Measurements from ENCODE around the gene CALN1. TPM values are rescaled to one million over a fixed set of nuclear protein-coding genes. Genes with fewer than 3 reads are reported as not detected.

Gene CALN1
- total RNA-seq, 1 donor from 2014 or later, result not detected

DNA sequence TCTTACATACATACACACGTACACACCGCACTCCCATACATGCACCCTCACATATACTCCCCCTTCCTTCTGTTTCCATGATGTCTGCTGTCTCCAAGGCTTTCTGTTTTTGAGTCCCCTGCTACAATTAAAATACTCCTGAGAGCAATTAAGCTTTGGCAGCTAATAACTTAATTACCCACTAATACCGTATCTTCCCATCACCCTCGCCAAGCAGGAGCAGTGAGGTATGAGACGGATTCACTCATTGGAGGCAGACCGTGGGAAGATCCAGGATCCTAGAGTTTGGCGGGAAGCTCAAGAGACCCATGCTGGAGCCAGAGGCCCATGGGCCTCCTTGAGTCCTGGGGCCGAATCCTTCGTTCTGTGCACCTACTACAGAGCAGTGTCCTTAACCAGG, 1.7 kb upstream of the CALN1 start:
- H3K36me3 Mint-ChIP-seq (ENCODE audit: low read depth, unreplicated experiment), result no peaks in the 10 kb centered on the region
- FAIRE-seq (no peak), DNase-seq (ENCODE audit: low read depth) (no peak)
- Histone ChIP-seq H3K27ac (ENCODE audit: low read depth, low read length) (no peak overlapping the region), H4K20me1 (ENCODE audit: insufficient read depth, low read length) (no peaks in the 10 kb centered on the region), H2AFZ (ENCODE audit: low read depth, low read length) (no peak overlapping the region), H3K79me2 (ENCODE audit: insufficient read depth, low read length) (no peaks in the 10 kb centered on the region), H3K4me3 (ENCODE audit: insufficient read depth, low read depth, low read length) (no peak overlapping the region), H3K27me3 (ENCODE audit: insufficient read depth, low read length) (no peaks in the 10 kb centered on the region), H3K4me1 (ENCODE audit: insufficient read depth, low read length) (no peaks in the 10 kb centered on the region), H3K36me3 (ENCODE audit: insufficient read depth, low read length) (no peaks in the 10 kb centered on the region), H3K9me3 (ENCODE audit: insufficient read depth, low read depth, low read length) (peaks cover 10% of the 10 kb centered on the region), H3K9ac (ENCODE audit: low read length) (no peak overlapping the region), H3K4me2 (ENCODE audit: low read length) (no peak overlapping the region)
- H3K27ac Mint-ChIP-seq (ENCODE audit: unreplicated experiment), result no peak overlapping the region
- no peaks in the 10 kb centered on the region for H3K27me3 Mint-ChIP-seq (ENCODE audit: low read depth, unreplicated experiment)
- H3K9me3 Mint-ChIP-seq (ENCODE audit: unreplicated experiment), result no peaks in the 10 kb centered on the region
- no peaks in the 10 kb centered on the region for H3K4me1 Mint-ChIP-seq (ENCODE audit: low read depth, unreplicated experiment)
- TF ChIP-seq EZH2 (IDR thresholded peaks at IDR 0.05; ENCODE audit: insufficient read depth, low read length), result no peak
- TF ChIP-seq, protein P1, sequence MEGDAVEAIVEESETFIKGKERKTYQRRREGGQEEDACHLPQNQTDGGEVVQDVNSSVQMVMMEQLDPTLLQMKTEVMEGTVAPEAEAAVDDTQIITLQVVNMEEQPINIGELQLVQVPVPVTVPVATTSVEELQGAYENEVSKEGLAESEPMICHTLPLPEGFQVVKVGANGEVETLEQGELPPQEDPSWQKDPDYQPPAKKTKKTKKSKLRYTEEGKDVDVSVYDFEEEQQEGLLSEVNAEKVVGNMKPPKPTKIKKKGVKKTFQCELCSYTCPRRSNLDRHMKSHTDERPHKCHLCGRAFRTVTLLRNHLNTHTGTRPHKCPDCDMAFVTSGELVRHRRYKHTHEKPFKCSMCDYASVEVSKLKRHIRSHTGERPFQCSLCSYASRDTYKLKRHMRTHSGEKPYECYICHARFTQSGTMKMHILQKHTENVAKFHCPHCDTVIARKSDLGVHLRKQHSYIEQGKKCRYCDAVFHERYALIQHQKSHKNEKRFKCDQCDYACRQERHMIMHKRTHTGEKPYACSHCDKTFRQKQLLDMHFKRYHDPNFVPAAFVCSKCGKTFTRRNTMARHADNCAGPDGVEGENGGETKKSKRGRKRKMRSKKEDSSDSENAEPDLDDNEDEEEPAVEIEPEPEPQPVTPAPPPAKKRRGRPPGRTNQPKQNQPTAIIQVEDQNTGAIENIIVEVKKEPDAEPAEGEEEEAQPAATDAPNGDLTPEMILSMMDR (IDR thresholded peaks at IDR 0.05; ENCODE audit: insufficient read depth, low read depth, low read length), result no peak
- H3K4me3 Mint-ChIP-seq (ENCODE audit: unreplicated experiment), result no peak overlapping the region

DNA sequence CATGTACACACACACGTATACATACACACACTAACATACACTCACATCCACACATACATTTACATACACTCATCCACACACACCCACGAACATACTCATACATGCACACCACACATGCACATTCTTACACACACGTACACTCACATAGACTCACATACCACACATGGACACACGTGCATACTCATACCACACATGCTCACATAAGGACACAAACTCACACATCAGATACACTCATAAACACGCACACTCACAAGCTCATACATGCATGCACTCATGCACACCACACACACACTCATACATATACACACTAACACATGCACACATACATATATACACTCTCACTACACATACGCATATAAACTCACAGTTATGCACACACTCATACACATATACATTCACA, 1.2 kb upstream of the CALN1 start:
- Histone ChIP-seq H3K4me3 (ENCODE audit: insufficient read depth, low read depth, low read length) (no peak overlapping the region), H3K9ac (ENCODE audit: low read length) (no peak overlapping the region), H2AFZ (ENCODE audit: low read depth, low read length) (no peak overlapping the region), H3K36me3 (ENCODE audit: insufficient read depth, low read length) (no peaks in the 10 kb centered on the region), H3K9me3 (ENCODE audit: insufficient read depth, low read depth, low read length) (peaks cover 10% of the 10 kb centered on the region), H3K27me3 (ENCODE audit: insufficient read depth, low read length) (no peaks in the 10 kb centered on the region), H3K4me2 (ENCODE audit: low read length) (no peak overlapping the region), H3K79me2 (ENCODE audit: insufficient read depth, low read length) (no peaks in the 10 kb centered on the region), H4K20me1 (ENCODE audit: insufficient read depth, low read length) (no peaks in the 10 kb centered on the region), H3K4me1 (ENCODE audit: insufficient read depth, low read length) (no peaks in the 10 kb centered on the region), H3K27ac (ENCODE audit: low read depth, low read length) (no peak overlapping the region)
- Mint-ChIP-seq H3K4me3 (ENCODE audit: unreplicated experiment) (no peak overlapping the region), H3K27me3 (ENCODE audit: low read depth, unreplicated experiment) (no peaks in the 10 kb centered on the region), H3K9me3 (ENCODE audit: unreplicated experiment) (no peaks in the 10 kb centered on the region), H3K36me3 (ENCODE audit: low read depth, unreplicated experiment) (no peaks in the 10 kb centered on the region), H3K27ac (ENCODE audit: unreplicated experiment) (no peak overlapping the region), H3K4me1 (ENCODE audit: low read depth, unreplicated experiment) (no peaks in the 10 kb centered on the region)
- TF ChIP-seq EZH2 (IDR thresholded peaks at IDR 0.05; ENCODE audit: insufficient read depth, low read length), result no peak
- TF ChIP-seq, protein P1 (IDR thresholded peaks at IDR 0.05; ENCODE audit: insufficient read depth, low read depth, low read length), result no peak
- FAIRE-seq (no peak), DNase-seq (ENCODE audit: low read depth) (no peak)

DNA sequence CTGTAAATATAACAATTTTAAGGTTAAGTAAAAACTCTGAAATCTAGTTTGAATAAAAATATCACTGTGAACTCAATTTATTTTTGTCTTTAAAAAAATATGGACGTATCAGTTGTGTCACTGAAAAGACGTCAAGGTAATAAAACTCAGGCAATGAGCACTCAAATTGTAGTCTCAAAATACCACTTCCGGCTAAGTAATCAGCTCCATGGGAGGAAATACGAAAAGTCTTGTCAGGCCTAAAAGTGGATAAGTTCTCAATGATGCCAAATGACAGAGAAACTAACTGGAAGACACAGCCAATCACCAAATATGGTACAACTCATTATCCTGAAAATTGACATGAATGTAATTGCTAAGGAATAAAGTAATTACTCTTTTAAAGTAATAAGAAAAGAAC, 719 bp downstream of the CALN1 start:
- H3K4me3 Mint-ChIP-seq (ENCODE audit: unreplicated experiment), result no peak overlapping the region
- H3K9me3 ChIP-seq (ENCODE audit: insufficient read depth, low read depth, low read length), result peaks cover 10% of the 10 kb centered on the region

More for the DNA sequence above, 719 bp downstream of the CALN1 start:
- Histone ChIP-seq H3K4me2 (ENCODE audit: low read length) (no peak overlapping the region), H3K36me3 (ENCODE audit: insufficient read depth, low read length) (no peaks in the 10 kb centered on the region), H3K4me3 (ENCODE audit: insufficient read depth, low read depth, low read length) (no peak overlapping the region), H3K27me3 (ENCODE audit: insufficient read depth, low read length) (no peaks in the 10 kb centered on the region), H4K20me1 (ENCODE audit: insufficient read depth, low read length) (no peaks in the 10 kb centered on the region), H3K79me2 (ENCODE audit: insufficient read depth, low read length) (no peaks in the 10 kb centered on the region), H2AFZ (ENCODE audit: low read depth, low read length) (no peak overlapping the region), H3K4me1 (ENCODE audit: insufficient read depth, low read length) (no peaks in the 10 kb centered on the region), H3K9ac (ENCODE audit: low read length) (no peak overlapping the region), H3K27ac (ENCODE audit: low read depth, low read length) (no peak overlapping the region)
- Mint-ChIP-seq H3K27me3 (ENCODE audit: low read depth, unreplicated experiment) (peaks cover 2% of the 10 kb centered on the region), H3K4me1 (ENCODE audit: low read depth, unreplicated experiment) (no peaks in the 10 kb centered on the region), H3K36me3 (ENCODE audit: low read depth, unreplicated experiment) (no peaks in the 10 kb centered on the region), H3K9me3 (ENCODE audit: unreplicated experiment) (no peaks in the 10 kb centered on the region), H3K27ac (ENCODE audit: unreplicated experiment) (no peak overlapping the region)
- TF ChIP-seq, protein P1 (IDR thresholded peaks at IDR 0.05; ENCODE audit: insufficient read depth, low read depth, low read length), result no peak
- TF ChIP-seq EZH2 (IDR thresholded peaks at IDR 0.05; ENCODE audit: insufficient read depth, low read length), result no peak
- DNase-seq (ENCODE audit: low read depth) (no peak), FAIRE-seq (no peak)

Data from astrocyte (in vitro differentiated cells and primary cell).